Measurements from ENCODE around the gene BAG3.

BAG3 gene

GRCh38 chr10:119630300-119630699 is 20.9 kb upstream of the BAG3 start:
- H3K27me3 ChIP-seq (ENCODE audit: insufficient read depth, poor library complexity, severe bottlenecking): no peaks in the 10 kb centered on the region
- H3K4me1 ChIP-seq (ENCODE audit: insufficient read depth, poor library complexity, severe bottlenecking): no peaks in the 10 kb centered on the region
- no peaks in the 10 kb centered on the region for H3K36me3 ChIP-seq (ENCODE audit: low read depth)
- no peak for TF ChIP-seq CTCF (IDR thresholded peaks at IDR 0.05; ENCODE audit: poor library complexity, severe bottlenecking)
- H3K4me3 ChIP-seq (ENCODE audit: severe bottlenecking): no peak overlapping the region
- DNase-seq (ENCODE audit: low spot score): no peak
- no peaks in the 10 kb centered on the region for H3K9me3 ChIP-seq (ENCODE audit: severe bottlenecking)
- H3K27ac ChIP-seq (ENCODE audit: poor library complexity, severe bottlenecking): no peak overlapping the region
- ATAC-seq (ENCODE audit: low read depth): no peak

- no peak for ATAC-seq (ENCODE audit: low read depth)
- Histone ChIP-seq H3K27me3 (ENCODE audit: insufficient read depth, poor library complexity, severe bottlenecking) (no peaks in the 10 kb centered on the region), H3K9me3 (ENCODE audit: severe bottlenecking) (no peaks in the 10 kb centered on the region), H3K4me1 (ENCODE audit: insufficient read depth, poor library complexity, severe bottlenecking) (no peaks in the 10 kb centered on the region), H3K4me3 (ENCODE audit: severe bottlenecking) (no peak overlapping the region), H3K36me3 (ENCODE audit: low read depth) (no peaks in the 10 kb centered on the region), H3K27ac (ENCODE audit: poor library complexity, severe bottlenecking) (no peak overlapping the region)
- no peak for DNase-seq (ENCODE audit: low spot score)
- TF ChIP-seq CTCF (IDR thresholded peaks at IDR 0.05; ENCODE audit: poor library complexity, severe bottlenecking): no peak
Observed at GRCh38 chr10:119633538-119634218, 17.5 kb upstream of the BAG3 start.

DNA sequence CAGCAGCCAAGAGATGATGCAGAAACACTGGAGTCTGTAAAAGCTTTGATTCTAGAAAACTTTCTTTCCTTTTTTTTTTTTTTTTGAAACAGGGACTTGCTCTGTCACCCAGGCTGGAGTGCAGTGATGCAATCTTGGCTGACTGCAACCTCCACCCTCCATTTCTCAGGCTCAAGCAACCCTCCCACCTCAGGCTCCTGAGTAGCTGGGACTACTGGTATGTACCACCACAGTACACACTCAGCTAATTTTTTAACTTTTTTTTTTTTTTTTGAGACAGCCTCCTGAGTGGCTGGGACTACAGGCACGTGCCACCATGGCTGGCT is 17.0 kb upstream of the BAG3 start:
- no peak overlapping the region for H3K27ac ChIP-seq (ENCODE audit: poor library complexity, severe bottlenecking)
- no peaks in the 10 kb centered on the region for H3K36me3 ChIP-seq (ENCODE audit: low read depth)
- H3K27me3 ChIP-seq (ENCODE audit: insufficient read depth, poor library complexity, severe bottlenecking): no peaks in the 10 kb centered on the region
- no peaks in the 10 kb centered on the region for H3K4me1 ChIP-seq (ENCODE audit: insufficient read depth, poor library complexity, severe bottlenecking)
- no peaks in the 10 kb centered on the region for H3K9me3 ChIP-seq (ENCODE audit: severe bottlenecking)
- ATAC-seq (ENCODE audit: low read depth) (no peak), DNase-seq (ENCODE audit: low spot score) (no peak)
- H3K4me3 ChIP-seq (ENCODE audit: severe bottlenecking): no peak overlapping the region
- no peak for TF ChIP-seq CTCF (IDR thresholded peaks at IDR 0.05; ENCODE audit: poor library complexity, severe bottlenecking)

DNA sequence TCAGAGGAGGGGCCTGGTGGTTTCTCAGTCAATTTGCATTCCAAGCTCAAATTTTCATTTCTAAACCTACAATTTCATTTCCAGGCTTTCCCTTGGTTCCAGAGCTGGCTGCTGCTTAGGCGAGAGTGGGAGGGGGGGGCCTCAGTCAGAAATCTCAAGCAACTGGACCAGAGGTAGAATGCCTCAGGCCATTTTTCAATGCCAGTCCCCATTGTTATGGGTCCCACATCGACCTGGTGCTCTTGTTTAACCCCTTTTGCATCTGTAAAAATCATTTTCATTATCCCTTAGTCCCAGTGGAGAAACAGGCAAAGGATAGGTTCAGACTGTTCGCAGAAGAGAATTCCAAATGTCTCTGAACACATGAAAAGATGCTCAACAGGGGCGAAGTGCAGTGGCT is 13.5 kb upstream of the BAG3 start:
- no peak overlapping the region for H3K4me3 ChIP-seq (ENCODE audit: severe bottlenecking)
- no peaks in the 10 kb centered on the region for H3K27me3 ChIP-seq (ENCODE audit: insufficient read depth, poor library complexity, severe bottlenecking)
- no peaks in the 10 kb centered on the region for H3K9me3 ChIP-seq (ENCODE audit: severe bottlenecking)
- no peak for ATAC-seq (ENCODE audit: low read depth)
- no peak for TF ChIP-seq CTCF (IDR thresholded peaks at IDR 0.05; ENCODE audit: poor library complexity, severe bottlenecking)
- H3K36me3 ChIP-seq (ENCODE audit: low read depth): no peaks in the 10 kb centered on the region
- H3K27ac ChIP-seq (ENCODE audit: poor library complexity, severe bottlenecking): no peak overlapping the region
- H3K4me1 ChIP-seq (ENCODE audit: insufficient read depth, poor library complexity, severe bottlenecking): no peaks in the 10 kb centered on the region
- no peak for DNase-seq (ENCODE audit: low spot score)

GRCh38 chr10:119638982-119639381 is 12.2 kb upstream of the BAG3 start:
- Histone ChIP-seq H3K4me1 (ENCODE audit: insufficient read depth, poor library complexity, severe bottlenecking) (no peaks in the 10 kb centered on the region), H3K27ac (ENCODE audit: poor library complexity, severe bottlenecking) (no peak overlapping the region), H3K9me3 (ENCODE audit: severe bottlenecking) (no peaks in the 10 kb centered on the region), H3K36me3 (ENCODE audit: low read depth) (no peaks in the 10 kb centered on the region), H3K27me3 (ENCODE audit: insufficient read depth, poor library complexity, severe bottlenecking) (no peaks in the 10 kb centered on the region), H3K4me3 (ENCODE audit: severe bottlenecking) (no peak overlapping the region)
- no peak for TF ChIP-seq CTCF (IDR thresholded peaks at IDR 0.05; ENCODE audit: poor library complexity, severe bottlenecking)
- ATAC-seq (ENCODE audit: low read depth) (no peak), DNase-seq (ENCODE audit: low spot score) (no peak)
